ENCODE results near the gene HDAC10.

Gene HDAC10

DNA sequence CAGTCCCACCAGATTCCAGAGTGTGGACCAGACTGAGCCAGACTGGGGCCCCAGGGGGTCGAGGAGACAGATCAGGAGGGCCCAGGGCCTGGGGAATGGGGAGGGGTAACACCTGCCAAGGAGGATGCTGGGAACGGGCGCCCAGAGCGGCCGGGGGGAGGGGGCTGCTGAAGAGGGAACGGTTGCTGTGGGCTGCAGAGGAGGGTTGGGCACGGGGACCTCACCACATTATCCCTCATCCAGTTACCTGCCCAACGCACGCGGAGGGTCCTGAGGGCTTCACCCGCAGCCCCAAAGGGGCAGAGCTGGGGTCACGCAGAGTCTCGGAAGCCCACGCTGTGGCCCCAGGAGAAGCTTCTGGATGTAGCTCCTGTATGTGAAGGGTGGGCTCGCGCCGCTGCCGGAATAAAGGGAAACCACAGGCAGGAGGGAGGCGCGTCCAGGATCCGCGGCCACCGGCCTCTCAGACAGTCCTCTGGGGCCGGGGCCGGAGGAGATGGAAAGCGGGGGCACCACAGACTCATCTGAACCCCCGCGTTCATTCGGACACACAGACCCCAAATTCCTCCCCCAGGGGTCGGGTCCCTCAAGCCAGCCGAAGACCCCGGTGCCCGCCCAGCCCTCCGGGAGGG lies 51.1 kb downstream of the HDAC10 start:
- DNase-seq = peak in 1 of 3 experiments; percentile 20

DNA sequence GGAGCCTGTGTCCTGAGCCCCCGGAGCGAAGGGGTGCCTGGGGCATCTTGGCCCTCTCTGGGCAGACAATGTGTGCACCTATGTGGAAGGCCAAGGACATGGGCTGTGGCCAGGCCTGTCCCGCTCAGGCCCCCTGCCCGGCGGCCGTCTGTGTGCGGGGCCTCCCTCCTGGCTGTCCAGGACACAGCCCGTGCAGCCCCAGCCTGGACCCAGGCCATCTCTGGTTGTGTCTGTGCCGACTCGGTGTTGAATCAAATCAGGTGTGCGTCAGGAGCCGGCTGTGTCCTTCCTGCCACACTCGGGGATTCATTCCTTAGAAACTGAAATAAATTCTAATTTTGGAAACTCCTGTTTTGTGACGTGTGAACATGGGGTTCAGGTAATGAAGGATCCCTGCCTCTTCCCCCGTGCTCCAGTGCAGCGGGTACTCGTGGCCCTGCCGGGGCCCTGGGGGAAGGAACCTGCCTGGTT lies 51.8 kb downstream of the HDAC10 start:
- DNase-seq = no peak

DNA sequence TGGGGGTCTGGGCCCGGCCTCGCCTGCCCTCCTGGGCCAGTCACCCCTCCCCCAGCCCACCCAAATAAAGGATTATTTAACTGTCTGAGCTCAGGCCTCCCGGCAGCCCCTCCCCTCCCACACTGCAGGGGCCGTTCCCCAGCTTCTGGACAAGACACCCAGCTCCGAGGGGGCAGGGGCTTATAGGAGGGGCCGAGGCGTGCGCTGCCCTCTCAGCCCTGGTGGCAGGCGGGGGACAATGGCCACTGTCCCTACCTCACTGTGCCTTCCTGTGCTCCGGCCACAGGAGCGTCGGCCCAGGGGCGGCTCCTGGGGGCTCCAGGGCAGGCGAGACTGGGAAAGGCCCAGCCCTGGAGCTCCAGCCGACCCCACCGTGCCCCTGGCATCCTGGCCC lies 52.4 kb downstream of the HDAC10 start:
- DNase-seq = no peak

DNA sequence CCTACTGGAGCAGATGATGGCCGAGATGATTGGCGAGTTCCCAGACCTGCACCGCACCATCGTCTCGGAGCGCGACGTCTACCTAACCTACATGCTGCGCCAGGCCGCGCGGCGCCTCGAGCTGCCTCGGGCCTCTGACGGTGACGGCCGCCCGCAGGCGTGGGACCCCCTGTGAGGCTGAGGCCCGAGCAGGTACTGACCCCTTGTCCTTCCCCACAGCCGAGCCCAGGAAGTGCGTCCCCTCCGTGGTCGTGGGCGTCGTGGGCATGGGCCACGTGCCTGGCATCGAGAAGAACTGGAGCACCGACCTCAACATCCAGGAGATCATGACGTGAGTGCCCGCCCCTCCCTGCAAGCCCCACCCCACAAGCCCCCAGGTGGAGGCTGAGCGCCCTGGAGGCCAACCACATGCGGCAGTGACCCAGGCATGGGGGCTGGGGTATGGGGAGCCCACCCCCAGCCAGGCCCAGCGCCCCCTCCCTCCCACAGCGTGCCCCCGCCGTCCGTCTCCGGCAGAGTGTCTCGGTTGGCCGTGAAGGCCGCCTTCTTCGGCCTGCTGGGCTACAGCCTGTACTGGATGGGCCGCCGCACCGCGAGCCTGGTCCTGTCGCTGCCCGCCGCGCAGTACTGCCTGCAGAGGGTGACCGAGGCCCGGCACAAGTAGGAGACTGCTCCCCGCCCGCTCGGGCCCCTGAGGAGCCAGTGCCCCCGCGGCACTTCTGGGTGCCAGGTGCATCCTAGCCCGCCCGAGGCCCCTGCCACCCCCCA lies 53.0 kb downstream of the HDAC10 start:
- DNase-seq = no peak

DNA sequence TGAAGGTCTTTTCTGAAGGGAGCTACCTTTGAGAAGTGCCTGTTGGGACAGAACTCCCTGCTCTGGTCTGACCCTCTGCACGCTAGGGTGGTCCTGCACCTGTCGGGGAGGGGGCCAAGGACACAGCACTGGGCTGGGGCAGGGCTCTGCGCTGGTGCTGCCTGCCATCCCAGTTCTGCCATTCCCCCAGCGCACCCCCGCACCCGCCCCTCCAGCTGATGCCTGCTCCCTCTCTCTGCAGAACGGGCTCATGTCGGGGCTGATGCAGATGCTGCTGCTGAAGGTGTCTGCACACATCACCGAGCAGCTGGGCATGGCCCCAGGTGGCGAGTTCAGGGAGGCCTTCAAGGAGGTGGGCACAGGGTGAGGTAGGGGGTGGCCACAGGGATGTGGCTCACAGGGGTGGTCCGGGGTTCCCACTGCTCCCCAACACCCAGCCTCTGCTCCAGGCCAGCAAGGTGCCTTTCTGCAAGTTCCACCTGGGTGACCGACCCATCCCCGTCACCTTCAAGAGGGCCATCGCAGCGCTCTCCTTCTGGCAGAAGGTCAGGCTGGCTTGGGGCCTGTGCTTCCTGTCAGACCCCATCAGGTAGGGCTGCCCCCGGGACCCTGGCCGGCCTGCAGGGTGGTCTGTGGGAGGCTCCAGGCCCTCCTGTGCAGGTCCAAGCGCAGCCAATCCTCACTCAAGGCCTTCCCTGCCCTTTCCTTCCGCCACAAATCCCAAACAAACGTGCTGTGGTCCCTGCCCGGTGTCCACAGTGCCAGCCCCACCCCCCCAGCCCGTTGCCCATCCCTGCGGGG lies 53.9 kb downstream of the HDAC10 start:
- DNase-seq = no peak

DNA sequence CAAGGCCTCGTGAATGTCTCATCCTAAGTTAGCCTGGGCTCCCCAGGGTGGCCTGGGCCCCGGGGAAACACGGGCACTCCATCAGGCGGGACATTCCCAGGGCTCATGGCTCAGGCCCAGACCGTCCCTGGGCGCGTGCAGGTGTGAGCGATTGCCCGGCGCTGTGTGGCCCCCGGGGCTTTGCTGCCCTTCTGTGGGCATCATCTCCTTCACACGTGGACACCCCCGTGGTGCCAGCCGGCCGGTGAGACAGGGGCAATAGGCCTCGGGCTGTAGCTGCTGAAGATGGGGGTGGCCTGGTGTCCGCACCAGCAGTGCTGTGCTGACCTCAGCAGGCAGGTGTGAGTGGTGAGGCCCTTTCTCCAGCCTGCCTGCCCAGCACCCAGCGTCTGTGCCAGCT lies 54.8 kb downstream of the HDAC10 start:
- DNase-seq = no peak

Measured in NCI-H1417 (cell line).